Activated CD8-positive, alpha-beta T cell treated with anti-CD3 and anti-CD28 coated beads for 36 hours (primary cell): ENCODE data around the gene SCGB2B2. TPM values are rescaled to one million over a fixed set of nuclear protein-coding genes. Genes with fewer than 3 reads are reported as not detected.

Experiments
- ATAC-seq: fragments of 200-7000 bp; cut with Tn5 transposase; one replicate; pipeline ENCODE4 v1.10.0; 2021; ENCODE audit warnings: mild to moderate bottlenecking, moderate library complexity
- CTCF ChIA-PET: fragments of 350-600 bp; sonication (Branson Sonifier 250); formaldehyde crosslinking; loops from one replicate; lab custom pipeline; 2021; ENCODE audit warnings: antibody characterized with exemption; lab: Charles Lee
- POLR2A ChIA-PET: fragments of 350-600 bp; sonication (Branson Sonifier 250); formaldehyde crosslinking; loops from one replicate; lab custom pipeline; 2021; ENCODE audit warnings: antibody characterized with exemption; lab: Charles Lee
- DNase-seq: peaks from one replicate; pipeline ENCODE4 v3.0.0-alpha.2; 2020
- H3K27ac Mint-ChIP-seq: one replicate; pipeline ENCODE4 v1.8.0; 2021; ENCODE audit warnings: mild to moderate bottlenecking, mixed read lengths
- H3K27me3 Mint-ChIP-seq: one replicate; pipeline ENCODE4 v1.8.0; 2021; ENCODE audit warnings: mixed read lengths
- H3K36me3 Mint-ChIP-seq: one replicate; pipeline ENCODE4 v1.8.0; 2021; ENCODE audit warnings: low read depth, mixed read lengths
- H3K4me1 Mint-ChIP-seq: one replicate; pipeline ENCODE4 v1.8.0; 2021; ENCODE audit warnings: low read depth, mixed read lengths
- H3K4me3 Mint-ChIP-seq: one replicate; pipeline ENCODE4 v1.8.0; 2021; ENCODE audit warnings: mild to moderate bottlenecking, moderate library complexity, mixed read lengths
- H3K9me3 Mint-ChIP-seq: one replicate; pipeline ENCODE4 v1.8.0; 2021; ENCODE audit warnings: mixed read lengths
- CTCF ChIP-seq: fragments of 200-600 bp; IDR thresholded peaks from one replicate; pipeline ENCODE4 v1.8.0; 2022; ENCODE audit warnings: antibody characterized with exemption, mild to moderate bottlenecking
- intact Hi-C: fragments of 100-400 bp; cut with micrococcal nuclease; formaldehyde crosslinking; loops from one replicate; pipeline ENCODE4 v1.10.0; 2022
- total RNA-seq, 2 experiments: library from RNA; stranded (reverse); gene quantifications; one replicate each; pipeline ENCODE4 v1.2.3, GENCODE V29; 2021

Gene SCGB2B2
- total RNA-seq, 2 experiments from 2014 or later: 0.25 to 0.47 TPM

GRCh38 chr19:34678421-34678820 lies 1.5 kb upstream of the SCGB2B2 start:
- H3K27ac Mint-ChIP-seq: peak overlapping the region; percentile 99
- no peak for DNase-seq
- CTCF ChIA-PET: interaction anchor here (1.3 kb wide), 1 partner anchor 40 kb away, joined by 4 read pairs; no protein-coding TSS in a partner anchor
- peaks cover 58% of the 10 kb centered on the region for H3K36me3 Mint-ChIP-seq
- no peak for TF ChIP-seq CTCF
- peaks cover 34% of the 10 kb centered on the region for H3K9me3 Mint-ChIP-seq
- intact Hi-C loops: no loop called here
- H3K4me1 Mint-ChIP-seq: peaks cover 34% of the 10 kb centered on the region
- no peak for ATAC-seq
- H3K27me3 Mint-ChIP-seq: peaks cover 1% of the 10 kb centered on the region
- H3K4me3 Mint-ChIP-seq: peak overlapping the region; percentile 95
- POLR2A ChIA-PET: interaction anchor here (0.8 to 2.8 kb wide), 4 partner anchors 13 to 199 kb away, joined by 3 to 11 read pairs (median 8); partner anchors contain the start of gene ZNF181

GRCh38 chr19:34678085-34678412 lies 1.1 kb upstream of the SCGB2B2 start:
- Mint-ChIP-seq H3K4me3 (peak overlapping the region; percentile 95), H3K27me3 (peaks cover 1% of the 10 kb centered on the region), H3K9me3 (peaks cover 32% of the 10 kb centered on the region), H3K36me3 (peaks cover 55% of the 10 kb centered on the region), H3K4me1 (peaks cover 34% of the 10 kb centered on the region), H3K27ac (peak overlapping the region; percentile 99)
- no peak for ATAC-seq
- CTCF ChIA-PET: interaction anchor here (0.7 to 1.3 kb wide), 3 partner anchors 34 to 39 kb away, joined by 3 to 4 read pairs (median 3); no protein-coding TSS in a partner anchor
- no peak for TF ChIP-seq CTCF
- intact Hi-C loops: no loop called here
- POLR2A ChIA-PET: interaction anchor here (0.8 to 2.8 kb wide), 9 partner anchors 12 to 504 kb away, joined by 3 to 11 read pairs (median 3); partner anchors contain the start of gene ZNF181
- no peak for DNase-seq

- TF ChIP-seq CTCF: no peak
Measured at GRCh38 chr19:34677386-34678084, 576 bp upstream of the SCGB2B2 start, which contains the start of gene ZNF302. TSS of gene ZNF302 (plus strand) at chr19:34677678. CDS start at chr19:34678805, 1,127 bp downstream.

GRCh38 chr19:34675919-34676318 lies 1.0 kb downstream of the SCGB2B2 start:
- CTCF ChIA-PET: interaction anchor here (0.9 to 1.4 kb wide), 3 partner anchors 23 to 37 kb away, joined by 3 to 5 read pairs (median 4); no protein-coding TSS in a partner anchor
- Mint-ChIP-seq H3K36me3 (peaks cover 35% of the 10 kb centered on the region), H3K27ac (peak overlapping the region; percentile 38), H3K4me1 (peaks cover 34% of the 10 kb centered on the region), H3K9me3 (peaks cover 20% of the 10 kb centered on the region), H3K27me3 (peaks cover 1% of the 10 kb centered on the region), H3K4me3 (peak overlapping the region; percentile 95)
- intact Hi-C loops: no loop called here
- POLR2A ChIA-PET: interaction anchor here (1.0 to 2.8 kb wide), 4 partner anchors 10 to 35 kb away, joined by 3 to 11 read pairs (median 4); no protein-coding TSS in a partner anchor
- DNase-seq (no peak), ATAC-seq (no peak)
- TF ChIP-seq CTCF: no peak

More at GRCh38 chr19:34677386-34678084, 576 bp upstream of the SCGB2B2 start, which contains the start of gene ZNF302:
- intact Hi-C loops: no loop called here
- H3K27me3 Mint-ChIP-seq: peaks cover 1% of the 10 kb centered on the region
- peak within 1 kb of the TSS; percentile 99 for H3K27ac Mint-ChIP-seq
- H3K36me3 Mint-ChIP-seq: peaks cover 49% of the 10 kb centered on the region
- H3K4me1 Mint-ChIP-seq: peaks cover 34% of the 10 kb centered on the region
- H3K4me3 Mint-ChIP-seq: peak within 1 kb of the TSS; percentile 95
- peaks cover 27% of the 10 kb centered on the region for H3K9me3 Mint-ChIP-seq
- POLR2A ChIA-PET: interaction anchor here (0.8 to 2.8 kb wide), 10 partner anchors 9 to 504 kb away, joined by 3 to 11 read pairs (median 4); partner anchors contain the start of gene ZNF181
- CTCF ChIA-PET: interaction anchor here (0.7 to 1.3 kb wide), 4 partner anchors 34 to 39 kb away, joined by 3 to 4 read pairs (median 4); no protein-coding TSS in a partner anchor
- ATAC-seq (peak; percentile 80), DNase-seq (peak; percentile 97)
